Measurements from ENCODE around the gene RFTN2. TPM values are rescaled to one million over a fixed set of nuclear protein-coding genes. Genes with fewer than 3 reads are reported as not detected.

RFTN2 gene
- total and polyA plus RNA-seq, 2 experiments from 2014 or later: 2.8 to 5.9 TPM

DNA sequence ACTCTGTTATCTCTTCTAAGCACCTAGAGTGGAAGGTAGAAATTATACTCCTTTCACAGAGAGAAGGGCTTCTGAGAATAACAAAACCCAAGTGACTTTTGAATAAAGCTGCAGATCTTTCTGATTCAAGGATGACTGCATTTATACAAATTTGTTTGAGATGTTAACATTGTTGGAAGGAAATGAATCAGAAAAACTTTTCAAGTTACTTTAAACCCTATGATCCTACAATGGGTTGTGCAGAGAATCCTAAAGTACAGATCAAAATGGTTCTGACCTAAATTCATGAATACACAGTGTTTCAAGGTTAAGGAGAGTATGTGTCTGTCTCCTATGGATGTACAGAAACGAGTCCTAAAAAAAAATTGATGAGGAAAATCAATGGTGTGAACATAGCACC is 1.8 kb downstream of the RFTN2 start:
- no peak overlapping the region for H3K27ac ChIP-seq
- TF ChIP-seq, protein P1, sequence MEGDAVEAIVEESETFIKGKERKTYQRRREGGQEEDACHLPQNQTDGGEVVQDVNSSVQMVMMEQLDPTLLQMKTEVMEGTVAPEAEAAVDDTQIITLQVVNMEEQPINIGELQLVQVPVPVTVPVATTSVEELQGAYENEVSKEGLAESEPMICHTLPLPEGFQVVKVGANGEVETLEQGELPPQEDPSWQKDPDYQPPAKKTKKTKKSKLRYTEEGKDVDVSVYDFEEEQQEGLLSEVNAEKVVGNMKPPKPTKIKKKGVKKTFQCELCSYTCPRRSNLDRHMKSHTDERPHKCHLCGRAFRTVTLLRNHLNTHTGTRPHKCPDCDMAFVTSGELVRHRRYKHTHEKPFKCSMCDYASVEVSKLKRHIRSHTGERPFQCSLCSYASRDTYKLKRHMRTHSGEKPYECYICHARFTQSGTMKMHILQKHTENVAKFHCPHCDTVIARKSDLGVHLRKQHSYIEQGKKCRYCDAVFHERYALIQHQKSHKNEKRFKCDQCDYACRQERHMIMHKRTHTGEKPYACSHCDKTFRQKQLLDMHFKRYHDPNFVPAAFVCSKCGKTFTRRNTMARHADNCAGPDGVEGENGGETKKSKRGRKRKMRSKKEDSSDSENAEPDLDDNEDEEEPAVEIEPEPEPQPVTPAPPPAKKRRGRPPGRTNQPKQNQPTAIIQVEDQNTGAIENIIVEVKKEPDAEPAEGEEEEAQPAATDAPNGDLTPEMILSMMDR (IDR thresholded peaks at IDR 0.05; ENCODE audit: low read depth, low read length): no peak
- peak overlapping the region; percentile 24 for H3K4me3 ChIP-seq
- H3K36me3 ChIP-seq: no peaks in the 10 kb centered on the region
- no peaks in the 10 kb centered on the region for H3K9me3 ChIP-seq (ENCODE audit: low read depth)
- no peak for DNase-seq (ENCODE audit: low read depth in 1 of 2, low spot score in 1 of 2)
- H3K4me1 ChIP-seq (ENCODE audit: low read depth): peaks cover 43% of the 10 kb centered on the region
- H3K27me3 ChIP-seq: no peaks in the 10 kb centered on the region

DNA sequence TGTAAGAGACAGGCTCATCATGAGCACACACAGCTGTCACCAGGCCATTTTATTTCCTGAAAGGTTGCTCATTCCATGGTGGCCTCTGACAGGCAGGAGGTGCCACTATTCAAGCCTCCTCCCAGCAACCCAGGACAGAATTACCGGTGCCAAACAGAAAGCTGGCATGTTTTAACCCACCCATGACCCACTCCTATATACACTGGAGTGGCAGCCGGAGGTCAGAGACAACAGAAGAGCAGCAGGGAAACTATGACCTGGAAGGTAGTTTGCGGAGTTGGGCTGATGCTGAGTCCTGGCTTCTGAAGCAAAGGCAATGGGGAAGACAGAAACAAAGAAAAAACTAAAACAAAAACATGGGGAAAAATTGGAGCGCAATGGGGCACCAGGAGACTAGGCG is 2.3 kb downstream of the RFTN2 start:
- Histone ChIP-seq H3K4me1 (ENCODE audit: low read depth) (peaks cover 43% of the 10 kb centered on the region), H3K27me3 (no peaks in the 10 kb centered on the region), H3K27ac (no peak overlapping the region), H3K36me3 (no peaks in the 10 kb centered on the region), H3K9me3 (ENCODE audit: low read depth) (no peaks in the 10 kb centered on the region), H3K4me3 (no peak overlapping the region)
- TF ChIP-seq, protein P1 (IDR thresholded peaks at IDR 0.05; ENCODE audit: low read depth, low read length): no peak
- no peak for DNase-seq (ENCODE audit: low read depth in 1 of 2, low spot score in 1 of 2)

DNA sequence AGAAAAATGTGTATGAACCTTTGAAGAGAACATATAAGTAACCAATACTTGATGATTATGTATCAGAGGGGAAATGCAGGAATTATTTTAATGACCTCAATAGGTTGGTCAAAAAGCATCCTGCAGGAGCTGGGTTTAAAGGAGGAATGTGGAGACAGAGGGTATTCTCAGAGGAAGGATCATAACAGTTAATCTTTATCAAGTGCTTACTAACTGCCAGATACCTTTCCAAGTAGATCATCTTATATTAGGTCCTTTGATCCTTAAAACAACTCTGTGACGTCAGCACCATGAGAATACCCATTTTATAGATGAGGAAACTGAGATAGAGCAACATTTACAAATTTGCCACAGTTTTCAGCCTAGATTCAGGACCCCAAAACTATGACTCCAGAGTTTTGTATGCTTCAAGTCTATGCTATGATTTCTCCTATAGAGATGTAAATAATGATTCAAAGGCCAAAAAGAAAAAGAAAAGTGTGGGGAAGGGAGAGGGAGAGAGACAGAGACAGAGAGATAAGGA is 3.0 kb downstream of the RFTN2 start:
- Histone ChIP-seq H3K9me3 (ENCODE audit: low read depth) (no peaks in the 10 kb centered on the region), H3K4me1 (ENCODE audit: low read depth) (peaks cover 38% of the 10 kb centered on the region), H3K27me3 (no peaks in the 10 kb centered on the region), H3K27ac (no peak overlapping the region), H3K4me3 (no peak overlapping the region), H3K36me3 (no peaks in the 10 kb centered on the region)
- DNase-seq (ENCODE audit: low read depth in 1 of 2, low spot score in 1 of 2): no peak
- TF ChIP-seq, protein P1 (IDR thresholded peaks at IDR 0.05; ENCODE audit: low read depth, low read length): no peak

DNA sequence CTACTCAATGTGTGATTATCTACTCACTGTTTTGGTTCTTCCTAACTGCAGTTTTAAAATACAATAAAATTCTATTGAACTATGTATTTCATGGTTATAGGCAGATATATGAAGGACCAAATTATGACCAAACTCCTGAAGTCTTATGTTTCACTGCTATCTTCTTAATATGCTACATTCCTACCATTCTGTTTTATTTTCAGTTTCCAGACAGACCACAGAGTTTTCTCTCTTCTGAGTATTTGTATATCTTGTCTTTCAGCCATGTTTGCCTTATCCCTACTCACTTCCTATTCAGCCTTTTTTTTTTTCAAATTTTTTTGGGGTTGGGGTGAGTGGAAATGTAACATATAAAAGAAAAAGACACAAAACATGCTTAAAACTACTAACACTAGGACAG is 6.3 kb downstream of the RFTN2 start:
- Histone ChIP-seq H3K9me3 (ENCODE audit: low read depth) (no peaks in the 10 kb centered on the region), H3K36me3 (no peaks in the 10 kb centered on the region), H3K27ac (no peak overlapping the region), H3K4me3 (no peak overlapping the region), H3K27me3 (no peaks in the 10 kb centered on the region), H3K4me1 (ENCODE audit: low read depth) (peaks cover 12% of the 10 kb centered on the region)
- TF ChIP-seq, protein P1 (IDR thresholded peaks at IDR 0.05; ENCODE audit: low read depth, low read length): no peak
- no peak for DNase-seq (ENCODE audit: low read depth in 1 of 2, low spot score in 1 of 2)

DNA sequence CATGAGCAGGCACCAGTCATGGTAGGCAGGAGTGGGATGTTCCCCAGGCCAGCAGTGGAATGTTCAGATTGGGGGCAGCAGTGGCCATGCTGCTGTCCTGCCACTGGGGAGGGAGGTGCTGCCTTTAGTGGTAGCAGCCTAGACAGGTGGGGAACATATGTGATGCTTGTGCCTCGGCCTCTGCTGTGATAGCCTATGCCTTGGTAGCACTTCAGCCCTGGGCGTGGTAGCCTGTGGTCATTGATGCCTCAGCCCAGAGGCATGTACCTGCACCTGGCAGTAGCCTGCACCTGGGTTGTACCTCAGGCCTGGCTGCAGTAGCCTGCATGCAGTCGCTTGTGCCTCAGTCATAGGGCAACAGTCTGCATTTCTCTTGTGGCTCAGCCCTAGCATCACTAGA is 7.1 kb downstream of the RFTN2 start:
- H3K27ac ChIP-seq: no peak overlapping the region

More for the DNA sequence above, 7.1 kb downstream of the RFTN2 start:
- Histone ChIP-seq H3K27me3 (no peaks in the 10 kb centered on the region), H3K4me3 (no peak overlapping the region), H3K4me1 (ENCODE audit: low read depth) (peaks cover 5% of the 10 kb centered on the region), H3K9me3 (ENCODE audit: low read depth) (no peaks in the 10 kb centered on the region), H3K36me3 (no peaks in the 10 kb centered on the region)
- TF ChIP-seq, protein P1 (IDR thresholded peaks at IDR 0.05; ENCODE audit: low read depth, low read length): no peak
- DNase-seq (ENCODE audit: low read depth in 1 of 2, low spot score in 1 of 2): no peak
